Heart left ventricle (tissue), 13 donors: ENCODE measurements around the gene EPB41L2.

ENCODE experiments used
- POLR2A ChIP-seq, 2 donors: fragments of 450-650 bp; IDR thresholded peaks; one replicate each; pipeline ENCODE4 v1.6.1; 2017; ENCODE audit warnings: antibody characterized with exemption in 2 of 2, mild to moderate bottlenecking in 2 of 2, moderate library complexity in 2 of 2
- TF ChIP-seq, protein P1 (sequence below), 12 donors: fragments of 200-600 bp; sonication (generic) in 4 of 12; IDR thresholded peaks; one replicate each; pipeline versions ENCODE4 v1.5.0 to v1.8.0; 2018 to 2022; ENCODE audit warnings: antibody characterized with exemption in 12 of 12, mild to moderate bottlenecking in 5 of 12
- donor health status: ischemic (EF 13 %, LVEDD 7.1; RV severe dilation, severe dysfunction).
- donor health status: DM: no; HTN: yes; CAD: no.
- donor health status: DM: no; HTN: no; CAD: no.
- donor health status: ischemic (EF 25% LVEDD 6.9; RV normal size, moderate dysfunction).
- donor health status: ischemic (EF 25% LVEDD 5.7; RV mildly dilated, moderate dysfunction).
- donor health status: ischemic (EF 35%, LVEDD 5.7; RV mildly dilated, moderate dysfunction).
- donor health status: nonischemic (EF 11% LVEDD 7.7; RV severe dilation, severe dysfunction).
- donor health status: DM: yes; HTN: yes; CAD: no.
- donor health status: PGD.
- donor health status: ischemic (EF 29% LVEDD 5.4; RV normal size, mild dysfunction).
- donor health status: nonischemic (EF 23%, LVEDD 6.1; RV moderate dilation, normal function).

- TF ChIP-seq, protein P1, sequence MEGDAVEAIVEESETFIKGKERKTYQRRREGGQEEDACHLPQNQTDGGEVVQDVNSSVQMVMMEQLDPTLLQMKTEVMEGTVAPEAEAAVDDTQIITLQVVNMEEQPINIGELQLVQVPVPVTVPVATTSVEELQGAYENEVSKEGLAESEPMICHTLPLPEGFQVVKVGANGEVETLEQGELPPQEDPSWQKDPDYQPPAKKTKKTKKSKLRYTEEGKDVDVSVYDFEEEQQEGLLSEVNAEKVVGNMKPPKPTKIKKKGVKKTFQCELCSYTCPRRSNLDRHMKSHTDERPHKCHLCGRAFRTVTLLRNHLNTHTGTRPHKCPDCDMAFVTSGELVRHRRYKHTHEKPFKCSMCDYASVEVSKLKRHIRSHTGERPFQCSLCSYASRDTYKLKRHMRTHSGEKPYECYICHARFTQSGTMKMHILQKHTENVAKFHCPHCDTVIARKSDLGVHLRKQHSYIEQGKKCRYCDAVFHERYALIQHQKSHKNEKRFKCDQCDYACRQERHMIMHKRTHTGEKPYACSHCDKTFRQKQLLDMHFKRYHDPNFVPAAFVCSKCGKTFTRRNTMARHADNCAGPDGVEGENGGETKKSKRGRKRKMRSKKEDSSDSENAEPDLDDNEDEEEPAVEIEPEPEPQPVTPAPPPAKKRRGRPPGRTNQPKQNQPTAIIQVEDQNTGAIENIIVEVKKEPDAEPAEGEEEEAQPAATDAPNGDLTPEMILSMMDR (IDR thresholded peaks at IDR 0.05) = no peak
- TF ChIP-seq POLR2A (IDR thresholded peaks at IDR 0.05) = no peak
Observed at GRCh38 chr6:130822736-130823135, 240.3 kb downstream of the EPB41L2 start.
